IPS-18c (cell line): ENCODE results near the gene OXGR1.
A peak's percentile ranks its signal among the peaks of the same experiment; 100 is the strongest.
"Not testable (repeated sequence)": the region's sequence is repeated elsewhere in the genome, so short reads cannot be mapped to it uniquely, and the experiment has no call there.

Experiments used
- H3K4me3 ChIP-seq: 2 replicates; pipeline ENCODE4 v1.7.0; 2013; ENCODE audit warnings: low read depth, mild to moderate bottlenecking, low read length, moderate library complexity; ENCODE audit not compliant: insufficient read depth
- H3K9me3 ChIP-seq: one replicate; pipeline ENCODE4 v1.6.1; 2013; ENCODE audit warnings: mild to moderate bottlenecking, low read length, moderate library complexity; ENCODE audit not compliant: control insufficient read depth, insufficient read depth

Gene OXGR1

GRCh38 chr13:96994017-96994857 is at the start of gene OXGR1:
TSS of gene OXGR1 (minus strand) at chr13:96994476. CDS start at chr13:96987759, 6,717 bp downstream.
- H3K4me3 ChIP-seq: peak within 1 kb of the TSS; percentile 57

GRCh38 chr13:97043302-97043701 is 49.0 kb upstream of the OXGR1 start:
- Histone ChIP-seq H3K4me3 (no peak overlapping the region), H3K9me3 (no peaks in the 10 kb centered on the region)

More at GRCh38 chr13:96994017-96994857, at the start of gene OXGR1:
- peaks cover 2% of the 10 kb centered on the region for H3K9me3 ChIP-seq

- no peaks in the 10 kb centered on the region for H3K9me3 ChIP-seq
- no peak overlapping the region for H3K4me3 ChIP-seq
Measured at GRCh38 chr13:97030705-97031452, 36.6 kb upstream of the OXGR1 start.

GRCh38 chr13:97028441-97029299 is 34.4 kb upstream of the OXGR1 start:
- Histone ChIP-seq H3K4me3 (no peak overlapping the region), H3K9me3 (no peaks in the 10 kb centered on the region)

- Histone ChIP-seq H3K4me3 (no peak overlapping the region), H3K9me3 (no peaks in the 10 kb centered on the region)
Measured at GRCh38 chr13:97027162-97027554, 32.9 kb upstream of the OXGR1 start.

GRCh38 chr13:97026531-97027161 is 32.4 kb upstream of the OXGR1 start:
- no peak overlapping the region for H3K4me3 ChIP-seq
- no peaks in the 10 kb centered on the region for H3K9me3 ChIP-seq

- not testable (repeated sequence) for H3K4me3 ChIP-seq, H3K9me3 ChIP-seq
Measured at GRCh38 chr13:97023812-97024211, 29.5 kb upstream of the OXGR1 start.

GRCh38 chr13:97023117-97023516 is 28.8 kb upstream of the OXGR1 start:
- no peaks in the 10 kb centered on the region for H3K9me3 ChIP-seq
- H3K4me3 ChIP-seq: no peak overlapping the region

GRCh38 chr13:97021241-97021640 is 27.0 kb upstream of the OXGR1 start:
- no peaks in the 10 kb centered on the region for H3K9me3 ChIP-seq

GRCh38 chr13:97020689-97021240 is 26.5 kb upstream of the OXGR1 start:
- Histone ChIP-seq H3K9me3 (no peaks in the 10 kb centered on the region), H3K4me3 (no peak overlapping the region)

More at GRCh38 chr13:97021241-97021640, 27.0 kb upstream of the OXGR1 start:
- no peak overlapping the region for H3K4me3 ChIP-seq

GRCh38 chr13:97020194-97020593 is 25.9 kb upstream of the OXGR1 start:
- Histone ChIP-seq H3K4me3 (no peak overlapping the region), H3K9me3 (no peaks in the 10 kb centered on the region)

GRCh38 chr13:97019236-97019635 is 25.0 kb upstream of the OXGR1 start:
- no peaks in the 10 kb centered on the region for H3K9me3 ChIP-seq
- no peak overlapping the region for H3K4me3 ChIP-seq

- Histone ChIP-seq H3K4me3 (no peak overlapping the region), H3K9me3 (no peaks in the 10 kb centered on the region)
Measured at GRCh38 chr13:97018029-97018819, 23.9 kb upstream of the OXGR1 start.

GRCh38 chr13:97017322-97017721 is 23.0 kb upstream of the OXGR1 start:
- Histone ChIP-seq H3K9me3 (no peaks in the 10 kb centered on the region), H3K4me3 (no peak overlapping the region)

GRCh38 chr13:97015661-97016350 is 21.5 kb upstream of the OXGR1 start:
- Histone ChIP-seq H3K4me3 (no peak overlapping the region), H3K9me3 (no peaks in the 10 kb centered on the region)
